Measurements from ENCODE around the gene SAMMSON.

SAMMSON gene

DNA sequence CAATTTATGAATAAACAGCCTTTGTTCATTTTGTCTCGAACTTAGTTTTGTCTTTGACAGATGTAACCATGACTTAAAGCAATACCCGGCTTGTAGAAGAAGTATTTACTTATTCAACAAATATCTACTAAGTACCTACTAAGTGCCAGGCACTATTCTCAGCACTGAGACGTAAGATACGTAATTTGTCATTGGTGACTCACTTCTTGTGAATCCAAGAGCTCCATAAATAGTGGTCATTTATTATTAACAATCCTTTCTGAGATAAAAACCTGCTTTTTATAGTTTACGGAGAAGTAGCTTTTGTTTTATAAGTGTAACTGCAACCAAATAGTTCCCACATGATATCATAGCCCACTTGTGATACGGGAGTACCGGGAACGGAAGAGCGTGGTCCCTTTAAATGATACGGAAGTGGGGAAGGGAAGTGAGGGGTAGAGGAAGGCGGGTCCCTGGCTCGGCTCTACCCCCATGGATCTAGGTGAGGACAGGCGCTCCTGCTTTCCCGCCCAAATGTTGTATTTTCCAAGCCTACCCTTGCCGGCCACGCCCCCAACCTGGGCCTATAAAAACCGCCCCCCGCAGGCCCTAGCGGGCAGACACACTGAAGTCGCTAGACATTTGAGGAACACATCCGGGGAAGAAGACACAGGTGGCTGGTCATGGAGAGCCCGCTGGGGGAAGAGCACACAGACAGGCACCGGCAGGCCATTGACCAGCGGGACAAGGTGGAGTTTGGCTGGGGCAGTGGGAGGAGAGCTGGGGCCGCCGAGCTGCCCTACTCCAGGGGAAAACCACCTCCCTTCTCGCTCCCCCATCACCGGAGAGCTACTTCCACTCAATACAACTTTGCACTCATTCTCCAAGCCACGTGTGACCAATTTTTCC, at the start of gene SAMMSON:
SAMMSON (plus strand) TSS at position 594 of the 888 bp plus-strand sequence.
- H3K27ac ChIP-seq, result peak within 1 kb of the TSS; percentile 64 to 85
- H3K4me3 ChIP-seq, result peak within 1 kb of the TSS; percentile 34
- TF ChIP-seq, protein P1, sequence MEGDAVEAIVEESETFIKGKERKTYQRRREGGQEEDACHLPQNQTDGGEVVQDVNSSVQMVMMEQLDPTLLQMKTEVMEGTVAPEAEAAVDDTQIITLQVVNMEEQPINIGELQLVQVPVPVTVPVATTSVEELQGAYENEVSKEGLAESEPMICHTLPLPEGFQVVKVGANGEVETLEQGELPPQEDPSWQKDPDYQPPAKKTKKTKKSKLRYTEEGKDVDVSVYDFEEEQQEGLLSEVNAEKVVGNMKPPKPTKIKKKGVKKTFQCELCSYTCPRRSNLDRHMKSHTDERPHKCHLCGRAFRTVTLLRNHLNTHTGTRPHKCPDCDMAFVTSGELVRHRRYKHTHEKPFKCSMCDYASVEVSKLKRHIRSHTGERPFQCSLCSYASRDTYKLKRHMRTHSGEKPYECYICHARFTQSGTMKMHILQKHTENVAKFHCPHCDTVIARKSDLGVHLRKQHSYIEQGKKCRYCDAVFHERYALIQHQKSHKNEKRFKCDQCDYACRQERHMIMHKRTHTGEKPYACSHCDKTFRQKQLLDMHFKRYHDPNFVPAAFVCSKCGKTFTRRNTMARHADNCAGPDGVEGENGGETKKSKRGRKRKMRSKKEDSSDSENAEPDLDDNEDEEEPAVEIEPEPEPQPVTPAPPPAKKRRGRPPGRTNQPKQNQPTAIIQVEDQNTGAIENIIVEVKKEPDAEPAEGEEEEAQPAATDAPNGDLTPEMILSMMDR (IDR thresholded peaks at IDR 0.05), result no peak
- no peak for DNase-seq (ENCODE audit: low spot score)

DNA sequence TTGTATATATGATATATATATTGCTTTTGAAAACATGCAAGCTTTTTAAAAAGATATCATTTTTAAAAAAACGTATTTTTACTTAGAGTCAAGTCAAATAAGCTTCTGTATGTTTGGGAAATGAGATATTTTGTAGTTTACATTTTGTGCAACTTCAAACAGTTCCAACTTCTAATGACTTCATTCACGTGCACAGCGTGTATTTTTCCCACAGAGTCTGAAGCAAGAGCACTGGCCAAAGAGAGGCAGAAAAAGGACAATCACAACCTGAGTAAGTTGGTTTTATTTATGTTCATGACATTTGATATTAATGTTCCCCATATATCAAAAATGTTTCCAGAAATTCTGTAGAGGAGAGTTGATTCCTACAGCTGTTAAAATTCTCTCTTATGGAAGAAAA, 47.9 kb upstream of the SAMMSON start:
- DNase-seq (ENCODE audit: low spot score), result no peak
- H3K4me3 ChIP-seq, result no peak overlapping the region
- H3K27ac ChIP-seq, result no peak overlapping the region
- TF ChIP-seq, protein P1 (IDR thresholded peaks at IDR 0.05), result no peak

DNA sequence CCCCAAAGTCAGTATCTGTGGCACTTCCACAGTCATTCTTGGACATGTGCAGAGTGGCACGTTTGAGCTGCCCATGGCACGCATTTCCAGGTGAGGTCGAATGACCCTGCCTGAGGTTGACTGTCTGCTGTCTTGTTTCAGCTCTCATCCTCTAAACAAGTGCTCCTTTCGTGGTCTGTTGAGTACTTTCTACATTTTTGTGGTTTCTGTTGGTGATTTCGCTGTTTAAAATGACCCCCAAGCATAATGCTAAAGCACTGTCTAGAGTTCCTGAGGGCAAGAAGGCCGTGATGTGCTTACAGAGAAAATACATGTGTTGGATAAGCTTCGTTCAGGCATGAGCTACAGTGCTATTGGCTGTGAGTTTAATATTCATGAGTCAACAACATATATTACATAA, 40.0 kb upstream of the SAMMSON start:
- H3K4me3 ChIP-seq, result no peak overlapping the region
- TF ChIP-seq, protein P1 (IDR thresholded peaks at IDR 0.05), result no peak
- no peak overlapping the region for H3K27ac ChIP-seq
- DNase-seq (ENCODE audit: low spot score), result no peak

GRCh38 chr3:69961706-69962439, 37.7 kb upstream of the SAMMSON start:
- H3K27ac ChIP-seq, result no peak overlapping the region
- no peak overlapping the region for H3K4me3 ChIP-seq
- no peak for DNase-seq (ENCODE audit: low spot score)
- TF ChIP-seq, protein P1 (IDR thresholded peaks at IDR 0.05), result no peak

DNA sequence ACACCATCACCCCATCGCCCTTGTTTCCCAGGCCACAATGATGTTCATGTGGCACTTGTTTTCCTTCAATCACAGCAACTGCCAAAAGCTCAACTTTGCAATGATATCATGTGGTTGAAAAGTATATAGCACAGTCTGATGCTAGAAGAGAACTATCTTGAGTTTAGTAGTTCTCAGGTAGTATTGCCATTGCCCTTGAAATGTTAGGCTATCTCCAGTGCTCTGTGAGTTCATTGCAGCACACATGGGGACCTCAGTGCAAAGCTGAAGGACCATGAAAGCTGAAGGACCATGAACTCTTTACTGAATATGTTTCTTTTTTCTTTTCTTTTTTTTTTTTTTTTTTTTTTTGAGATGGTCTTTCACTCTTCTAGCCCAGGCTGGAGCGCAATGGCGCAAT, 35.9 kb upstream of the SAMMSON start:
- TF ChIP-seq, protein P1 (IDR thresholded peaks at IDR 0.05), result no peak
- no peak for DNase-seq (ENCODE audit: low spot score)
- Histone ChIP-seq H3K4me3 (no peak overlapping the region), H3K27ac (no peak overlapping the region)

DNA sequence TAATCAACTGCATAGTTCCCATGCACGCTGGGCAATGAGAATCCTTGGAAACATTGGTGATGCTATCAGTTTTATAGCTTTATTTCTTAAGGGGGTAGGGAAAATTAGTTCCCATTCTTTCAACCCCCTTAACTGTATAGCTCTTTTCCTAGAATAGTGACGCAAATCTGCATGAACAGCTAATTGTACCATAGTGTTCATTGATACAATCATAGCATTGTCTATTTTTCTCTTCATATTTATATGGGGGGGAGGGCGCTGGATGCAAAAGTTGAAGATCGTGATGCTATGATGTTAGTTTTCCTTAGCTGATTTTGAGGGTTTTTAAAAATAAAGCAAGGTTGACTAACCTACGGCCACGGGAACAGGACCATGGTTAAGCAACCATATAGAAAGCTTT, 32.4 kb upstream of the SAMMSON start:
- Histone ChIP-seq H3K4me3 (no peak overlapping the region), H3K27ac (no peak overlapping the region)
- TF ChIP-seq, protein P1 (IDR thresholded peaks at IDR 0.05), result no peak
- DNase-seq (ENCODE audit: low spot score), result no peak
